Measurements from ENCODE around the gene HES1.

- TF ChIP-seq CTCF (conservative IDR thresholded peaks at IDR 0.05; ENCODE audit: low read length) (no peak), EZH2phosphoT487 (IDR thresholded peaks at IDR 0.05; ENCODE audit: borderline replicate concordance) (no peak)
Observed at GRCh38 chr3:194095902-194096301, 40.0 kb upstream of the HES1 start.
